ENCODE measurements around the gene EPM2A. TPM values are rescaled to one million over a fixed set of nuclear protein-coding genes. Genes with fewer than 3 reads are reported as not detected.
A peak's percentile ranks its signal among the peaks of the same experiment; 100 is the strongest.

Gene EPM2A
- polyA plus RNA-seq, 1 donor from 2014 or later = 15.4 TPM

DNA sequence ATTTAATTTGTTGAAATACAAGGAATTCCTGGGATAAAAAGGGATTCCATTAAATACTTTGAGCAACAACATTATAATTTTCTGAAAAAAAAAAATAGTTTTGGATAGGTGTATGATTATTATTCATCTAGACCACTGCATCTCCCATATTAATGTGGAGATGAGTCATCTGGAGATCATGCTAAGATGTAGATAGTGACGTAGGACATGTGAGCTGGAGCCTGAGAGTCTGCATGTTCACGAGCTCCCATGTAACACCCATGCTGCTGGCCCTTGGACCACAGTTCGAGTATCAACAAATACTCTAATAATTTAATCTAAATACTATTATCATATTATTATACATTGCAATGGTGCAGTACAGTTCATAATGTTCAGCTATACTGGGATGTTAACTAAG lies 91.6 kb downstream of the EPM2A start:
- TF ChIP-seq TAF1 (IDR thresholded peaks at IDR 0.05; ENCODE audit: low read depth) (no peak), POLR2AphosphoS5 (IDR thresholded peaks at IDR 0.05) (no peak), RAD21 (conservative IDR thresholded peaks at IDR 0.05) (no peak)
- Histone ChIP-seq H3K9me2 (ENCODE audit: insufficient read depth, low read length) (no peaks in the 10 kb centered on the region), H3K27me3 (ENCODE audit: insufficient read depth, low read depth, low read length) (no peaks in the 10 kb centered on the region), H3K79me2 (replicated peaks; ENCODE audit: insufficient read depth, low read length) (no peaks in the 10 kb centered on the region), H3K4me2 (ENCODE audit: low read length) (no peak overlapping the region), H3K9ac (ENCODE audit: low read length) (no peak overlapping the region), H2AFZ (ENCODE audit: low read depth, low read length) (no peak overlapping the region), H3F3A (ENCODE audit: insufficient read depth, low read length, poor library complexity, severe bottlenecking) (no peaks in the 10 kb centered on the region), H3K36me3 (ENCODE audit: insufficient read depth, low read length) (no peaks in the 10 kb centered on the region), H4K20me1 (ENCODE audit: insufficient read depth) (no peaks in the 10 kb centered on the region), H3K27ac (ENCODE audit: low read length) (no peak overlapping the region), H3K4me3 (ENCODE audit: low read length) (no peak overlapping the region), H3K9me3 (ENCODE audit: low read length) (no peaks in the 10 kb centered on the region)

DNA sequence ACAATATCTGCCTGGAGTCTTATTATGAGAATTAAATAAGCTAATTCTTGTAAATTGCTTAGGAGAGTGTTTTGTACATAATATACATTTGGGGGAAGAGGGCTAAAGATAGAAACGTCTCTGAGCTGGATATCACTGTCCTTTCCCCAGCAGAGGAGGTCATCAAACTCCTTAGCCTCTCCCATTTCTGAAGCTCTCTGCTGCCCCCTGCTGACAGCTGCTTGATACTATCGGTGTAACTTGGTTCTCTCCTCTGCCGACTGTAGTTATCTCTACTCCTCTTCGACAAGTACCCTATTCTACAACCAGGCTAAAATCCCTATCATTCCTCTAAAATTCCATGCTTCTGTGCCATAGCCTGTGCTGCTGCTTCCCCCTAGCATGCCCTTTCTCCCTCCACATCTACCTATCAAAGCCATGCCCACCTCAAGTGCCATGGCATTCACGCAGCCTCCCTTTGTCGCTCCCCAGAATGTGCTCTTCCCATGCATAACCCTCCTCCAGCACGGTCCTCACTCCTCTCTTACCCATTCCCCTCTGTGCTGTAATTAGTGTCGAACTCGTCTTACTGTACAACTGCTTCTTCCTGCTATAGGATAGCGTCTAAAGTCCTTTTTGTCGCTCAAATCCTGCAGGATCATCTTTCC lies 101.2 kb downstream of the EPM2A start:
- Histone ChIP-seq H3F3A (ENCODE audit: insufficient read depth, low read length, poor library complexity, severe bottlenecking) (no peaks in the 10 kb centered on the region), H3K27me3 (ENCODE audit: insufficient read depth, low read depth, low read length) (no peaks in the 10 kb centered on the region), H3K4me3 (ENCODE audit: low read length) (no peak overlapping the region), H3K79me2 (replicated peaks; ENCODE audit: insufficient read depth, low read length) (no peaks in the 10 kb centered on the region), H3K9me2 (ENCODE audit: insufficient read depth, low read length) (no peaks in the 10 kb centered on the region), H3K4me2 (ENCODE audit: low read length) (no peak overlapping the region), H3K27ac (ENCODE audit: low read length) (no peak overlapping the region), H2AFZ (ENCODE audit: low read depth, low read length) (no peak overlapping the region), H3K9ac (ENCODE audit: low read length) (no peak overlapping the region), H4K20me1 (ENCODE audit: insufficient read depth) (no peaks in the 10 kb centered on the region), H3K36me3 (ENCODE audit: insufficient read depth, low read length) (no peaks in the 10 kb centered on the region), H3K9me3 (ENCODE audit: low read length) (no peaks in the 10 kb centered on the region)
- TF ChIP-seq SMC3 (conservative IDR thresholded peaks at IDR 0.05; ENCODE audit: poor library complexity) (peak; percentile 85), EP300 (conservative IDR thresholded peaks at IDR 0.05; ENCODE audit: poor library complexity, severe bottlenecking) (no peak), RAD21 (conservative IDR thresholded peaks at IDR 0.05) (peak; percentile 85)
- TF ChIP-seq, protein P1, sequence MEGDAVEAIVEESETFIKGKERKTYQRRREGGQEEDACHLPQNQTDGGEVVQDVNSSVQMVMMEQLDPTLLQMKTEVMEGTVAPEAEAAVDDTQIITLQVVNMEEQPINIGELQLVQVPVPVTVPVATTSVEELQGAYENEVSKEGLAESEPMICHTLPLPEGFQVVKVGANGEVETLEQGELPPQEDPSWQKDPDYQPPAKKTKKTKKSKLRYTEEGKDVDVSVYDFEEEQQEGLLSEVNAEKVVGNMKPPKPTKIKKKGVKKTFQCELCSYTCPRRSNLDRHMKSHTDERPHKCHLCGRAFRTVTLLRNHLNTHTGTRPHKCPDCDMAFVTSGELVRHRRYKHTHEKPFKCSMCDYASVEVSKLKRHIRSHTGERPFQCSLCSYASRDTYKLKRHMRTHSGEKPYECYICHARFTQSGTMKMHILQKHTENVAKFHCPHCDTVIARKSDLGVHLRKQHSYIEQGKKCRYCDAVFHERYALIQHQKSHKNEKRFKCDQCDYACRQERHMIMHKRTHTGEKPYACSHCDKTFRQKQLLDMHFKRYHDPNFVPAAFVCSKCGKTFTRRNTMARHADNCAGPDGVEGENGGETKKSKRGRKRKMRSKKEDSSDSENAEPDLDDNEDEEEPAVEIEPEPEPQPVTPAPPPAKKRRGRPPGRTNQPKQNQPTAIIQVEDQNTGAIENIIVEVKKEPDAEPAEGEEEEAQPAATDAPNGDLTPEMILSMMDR (IDR thresholded peaks at IDR 0.05; ENCODE audit: poor library complexity, severe bottlenecking) = peak; percentile 76

DNA sequence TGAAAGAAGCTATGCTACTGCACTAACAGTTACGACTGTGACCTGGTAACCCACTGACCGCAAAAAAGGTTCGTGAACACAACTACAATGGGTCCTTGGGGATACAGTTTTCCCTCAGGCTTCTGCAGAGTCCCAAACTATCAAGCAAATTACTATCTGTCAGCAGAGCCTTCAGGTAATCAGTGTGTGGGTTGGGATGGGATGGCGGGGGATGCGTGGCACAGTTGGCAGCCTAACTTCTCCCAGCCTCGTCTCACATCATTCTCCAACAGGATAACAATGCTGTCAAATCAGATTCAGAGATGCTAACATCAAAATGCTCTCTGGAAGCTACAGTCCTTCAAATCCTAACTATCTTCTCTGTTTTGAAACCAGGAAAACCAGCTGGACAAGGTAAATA lies 102.3 kb downstream of the EPM2A start:
- Histone ChIP-seq H3K4me2 (ENCODE audit: low read length) (no peak overlapping the region), H3K36me3 (ENCODE audit: insufficient read depth, low read length) (no peaks in the 10 kb centered on the region), H3K9me3 (ENCODE audit: low read length) (no peaks in the 10 kb centered on the region), H3K27ac (ENCODE audit: low read length) (no peak overlapping the region), H4K20me1 (ENCODE audit: insufficient read depth) (no peaks in the 10 kb centered on the region), H3K4me3 (ENCODE audit: low read length) (no peak overlapping the region), H3K27me3 (ENCODE audit: insufficient read depth, low read depth, low read length) (no peaks in the 10 kb centered on the region), H2AFZ (ENCODE audit: low read depth, low read length) (no peak overlapping the region), H3K9me2 (ENCODE audit: insufficient read depth, low read length) (no peaks in the 10 kb centered on the region), H3F3A (ENCODE audit: insufficient read depth, low read length, poor library complexity, severe bottlenecking) (no peaks in the 10 kb centered on the region), H3K9ac (ENCODE audit: low read length) (no peak overlapping the region), H3K79me2 (replicated peaks; ENCODE audit: insufficient read depth, low read length) (no peaks in the 10 kb centered on the region)
- TF ChIP-seq SMC3 (conservative IDR thresholded peaks at IDR 0.05; ENCODE audit: poor library complexity) = no peak
- no peak for TF ChIP-seq MXI1 (conservative IDR thresholded peaks at IDR 0.05; ENCODE audit: poor library complexity, severe bottlenecking)
- no peak for TF ChIP-seq TAF1 (IDR thresholded peaks at IDR 0.05; ENCODE audit: low read depth)
- TF ChIP-seq POLR2AphosphoS5 (IDR thresholded peaks at IDR 0.05) = no peak
- TF ChIP-seq EZH2 (IDR thresholded peaks at IDR 0.05; ENCODE audit: borderline replicate concordance, insufficient read depth, low read length, poor library complexity, severe bottlenecking) = no peak
- TF ChIP-seq, protein P2, sequence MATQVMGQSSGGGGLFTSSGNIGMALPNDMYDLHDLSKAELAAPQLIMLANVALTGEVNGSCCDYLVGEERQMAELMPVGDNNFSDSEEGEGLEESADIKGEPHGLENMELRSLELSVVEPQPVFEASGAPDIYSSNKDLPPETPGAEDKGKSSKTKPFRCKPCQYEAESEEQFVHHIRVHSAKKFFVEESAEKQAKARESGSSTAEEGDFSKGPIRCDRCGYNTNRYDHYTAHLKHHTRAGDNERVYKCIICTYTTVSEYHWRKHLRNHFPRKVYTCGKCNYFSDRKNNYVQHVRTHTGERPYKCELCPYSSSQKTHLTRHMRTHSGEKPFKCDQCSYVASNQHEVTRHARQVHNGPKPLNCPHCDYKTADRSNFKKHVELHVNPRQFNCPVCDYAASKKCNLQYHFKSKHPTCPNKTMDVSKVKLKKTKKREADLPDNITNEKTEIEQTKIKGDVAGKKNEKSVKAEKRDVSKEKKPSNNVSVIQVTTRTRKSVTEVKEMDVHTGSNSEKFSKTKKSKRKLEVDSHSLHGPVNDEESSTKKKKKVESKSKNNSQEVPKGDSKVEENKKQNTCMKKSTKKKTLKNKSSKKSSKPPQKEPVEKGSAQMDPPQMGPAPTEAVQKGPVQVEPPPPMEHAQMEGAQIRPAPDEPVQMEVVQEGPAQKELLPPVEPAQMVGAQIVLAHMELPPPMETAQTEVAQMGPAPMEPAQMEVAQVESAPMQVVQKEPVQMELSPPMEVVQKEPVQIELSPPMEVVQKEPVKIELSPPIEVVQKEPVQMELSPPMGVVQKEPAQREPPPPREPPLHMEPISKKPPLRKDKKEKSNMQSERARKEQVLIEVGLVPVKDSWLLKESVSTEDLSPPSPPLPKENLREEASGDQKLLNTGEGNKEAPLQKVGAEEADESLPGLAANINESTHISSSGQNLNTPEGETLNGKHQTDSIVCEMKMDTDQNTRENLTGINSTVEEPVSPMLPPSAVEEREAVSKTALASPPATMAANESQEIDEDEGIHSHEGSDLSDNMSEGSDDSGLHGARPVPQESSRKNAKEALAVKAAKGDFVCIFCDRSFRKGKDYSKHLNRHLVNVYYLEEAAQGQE (IDR thresholded peaks at IDR 0.05; ENCODE audit: borderline replicate concordance) = no peak
- TF ChIP-seq EP300 (conservative IDR thresholded peaks at IDR 0.05; ENCODE audit: poor library complexity, severe bottlenecking) = no peak
- TF ChIP-seq, protein P1 (IDR thresholded peaks at IDR 0.05; ENCODE audit: poor library complexity, severe bottlenecking) = no peak
- no peak for TF ChIP-seq RAD21 (conservative IDR thresholded peaks at IDR 0.05)
